Measurements from ENCODE around the gene PRKN.
A peak's percentile ranks its signal among the peaks of the same experiment; 100 is the strongest.

The PRKN gene

GRCh38 chr6:161446296-161446925 lies 1281.2 kb downstream of the PRKN start:
- Histone ChIP-seq H3K27me3 (ENCODE audit: control insufficient read depth, insufficient read depth, low read length) (no peaks in the 10 kb centered on the region), H3K9ac (ENCODE audit: low read length) (no peak overlapping the region), H3K36me3 (ENCODE audit: control insufficient read depth, insufficient read depth, low read length) (no peaks in the 10 kb centered on the region), H3K27ac (ENCODE audit: low read depth, low read length) (no peak overlapping the region), H3K4me3 (ENCODE audit: low read length) (no peak overlapping the region), H3K4me1 (ENCODE audit: control insufficient read depth, insufficient read depth, low read length) (peaks cover 6% of the 10 kb centered on the region)

- H3K27ac ChIP-seq (ENCODE audit: low read depth, low read length) = peak overlapping the region; percentile 11
- no peak overlapping the region for H3K4me3 ChIP-seq (ENCODE audit: low read length)
- no peaks in the 10 kb centered on the region for H3K36me3 ChIP-seq (ENCODE audit: control insufficient read depth, insufficient read depth, low read length)
- H3K27me3 ChIP-seq (ENCODE audit: control insufficient read depth, insufficient read depth, low read length) = no peaks in the 10 kb centered on the region
- H3K9ac ChIP-seq (ENCODE audit: low read length) = no peak overlapping the region
- H3K4me1 ChIP-seq (ENCODE audit: control insufficient read depth, insufficient read depth, low read length) = peaks cover 6% of the 10 kb centered on the region
Measured at GRCh38 chr6:161445021-161445799, 1282.4 kb downstream of the PRKN start.

- no peak overlapping the region for H3K9ac ChIP-seq (ENCODE audit: low read length)
Measured at GRCh38 chr6:161444464-161444863, 1283.1 kb downstream of the PRKN start.

GRCh38 chr6:161443848-161444247 lies 1283.7 kb downstream of the PRKN start:
- Histone ChIP-seq H3K9ac (ENCODE audit: low read length) (no peak overlapping the region), H3K27ac (ENCODE audit: low read depth, low read length) (no peak overlapping the region), H3K4me1 (ENCODE audit: control insufficient read depth, insufficient read depth, low read length) (peaks cover 6% of the 10 kb centered on the region), H3K4me3 (ENCODE audit: low read length) (no peak overlapping the region), H3K27me3 (ENCODE audit: control insufficient read depth, insufficient read depth, low read length) (no peaks in the 10 kb centered on the region), H3K36me3 (ENCODE audit: control insufficient read depth, insufficient read depth, low read length) (no peaks in the 10 kb centered on the region)

More at GRCh38 chr6:161444464-161444863, 1283.1 kb downstream of the PRKN start:
- Histone ChIP-seq H3K27me3 (ENCODE audit: control insufficient read depth, insufficient read depth, low read length) (no peaks in the 10 kb centered on the region), H3K4me1 (ENCODE audit: control insufficient read depth, insufficient read depth, low read length) (peaks cover 6% of the 10 kb centered on the region), H3K4me3 (ENCODE audit: low read length) (no peak overlapping the region), H3K27ac (ENCODE audit: low read depth, low read length) (no peak overlapping the region), H3K36me3 (ENCODE audit: control insufficient read depth, insufficient read depth, low read length) (no peaks in the 10 kb centered on the region)

- H3K9ac ChIP-seq (ENCODE audit: low read length) = no peak overlapping the region
- H3K27me3 ChIP-seq (ENCODE audit: control insufficient read depth, insufficient read depth, low read length) = no peaks in the 10 kb centered on the region
- H3K36me3 ChIP-seq (ENCODE audit: control insufficient read depth, insufficient read depth, low read length) = no peaks in the 10 kb centered on the region
- H3K4me3 ChIP-seq (ENCODE audit: low read length) = no peak overlapping the region
- H3K27ac ChIP-seq (ENCODE audit: low read depth, low read length) = no peak overlapping the region
- H3K4me1 ChIP-seq (ENCODE audit: control insufficient read depth, insufficient read depth, low read length) = peaks cover 6% of the 10 kb centered on the region
Measured at GRCh38 chr6:161442420-161442819, 1285.1 kb downstream of the PRKN start.

DNA sequence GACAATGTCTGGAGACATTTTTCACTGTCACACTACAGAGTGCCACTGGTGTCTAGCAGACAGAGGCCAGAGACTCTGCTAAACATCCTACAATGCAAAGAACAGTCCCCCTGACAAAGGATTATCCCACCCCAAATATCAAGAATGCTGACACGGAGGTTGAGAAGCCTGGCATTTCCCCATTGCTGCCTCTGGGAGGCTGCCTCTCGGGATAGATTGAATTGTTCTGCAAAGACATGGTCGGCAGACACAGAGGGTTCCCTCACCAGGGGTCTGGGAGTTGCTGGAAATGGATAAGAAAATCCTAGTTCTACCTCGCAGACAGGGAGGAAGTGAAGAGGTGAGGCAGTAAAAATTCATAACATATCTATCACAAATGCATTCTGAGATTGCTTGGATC lies 1287.3 kb downstream of the PRKN start:
- H3K4me1 ChIP-seq (ENCODE audit: control insufficient read depth, insufficient read depth, low read length) = peaks cover 7% of the 10 kb centered on the region
- H3K9ac ChIP-seq (ENCODE audit: low read length) = no peak overlapping the region
- no peaks in the 10 kb centered on the region for H3K36me3 ChIP-seq (ENCODE audit: control insufficient read depth, insufficient read depth, low read length)
- H3K27ac ChIP-seq (ENCODE audit: low read depth, low read length) = no peak overlapping the region
- H3K4me3 ChIP-seq (ENCODE audit: low read length) = no peak overlapping the region
- no peaks in the 10 kb centered on the region for H3K27me3 ChIP-seq (ENCODE audit: control insufficient read depth, insufficient read depth, low read length)

DNA sequence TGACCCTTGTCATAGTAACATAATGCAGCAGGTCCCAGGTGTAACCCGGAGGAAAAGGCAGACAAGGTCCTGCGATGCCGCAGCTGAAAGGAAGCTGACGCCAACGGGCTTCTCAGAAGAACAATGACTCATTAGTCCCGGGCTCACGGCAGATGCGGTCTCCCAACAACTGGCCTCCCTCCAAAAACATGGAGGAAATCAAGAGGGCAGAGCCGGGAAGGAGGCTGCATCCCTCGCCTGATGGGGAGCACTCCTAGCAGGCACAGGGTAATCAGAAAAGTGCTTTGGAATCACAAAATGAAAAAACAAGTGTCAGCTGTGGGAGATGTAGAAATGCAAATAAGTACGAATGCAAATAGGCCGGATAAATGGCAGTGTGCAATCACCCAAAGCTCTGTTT lies 1288.5 kb downstream of the PRKN start:
- peaks cover 9% of the 10 kb centered on the region for H3K4me1 ChIP-seq (ENCODE audit: control insufficient read depth, insufficient read depth, low read length)
- H3K27ac ChIP-seq (ENCODE audit: low read depth, low read length) = no peak overlapping the region
- H3K9ac ChIP-seq (ENCODE audit: low read length) = no peak overlapping the region
- no peaks in the 10 kb centered on the region for H3K27me3 ChIP-seq (ENCODE audit: control insufficient read depth, insufficient read depth, low read length)
- H3K36me3 ChIP-seq (ENCODE audit: control insufficient read depth, insufficient read depth, low read length) = no peaks in the 10 kb centered on the region
- H3K4me3 ChIP-seq (ENCODE audit: low read length) = no peak overlapping the region

DNA sequence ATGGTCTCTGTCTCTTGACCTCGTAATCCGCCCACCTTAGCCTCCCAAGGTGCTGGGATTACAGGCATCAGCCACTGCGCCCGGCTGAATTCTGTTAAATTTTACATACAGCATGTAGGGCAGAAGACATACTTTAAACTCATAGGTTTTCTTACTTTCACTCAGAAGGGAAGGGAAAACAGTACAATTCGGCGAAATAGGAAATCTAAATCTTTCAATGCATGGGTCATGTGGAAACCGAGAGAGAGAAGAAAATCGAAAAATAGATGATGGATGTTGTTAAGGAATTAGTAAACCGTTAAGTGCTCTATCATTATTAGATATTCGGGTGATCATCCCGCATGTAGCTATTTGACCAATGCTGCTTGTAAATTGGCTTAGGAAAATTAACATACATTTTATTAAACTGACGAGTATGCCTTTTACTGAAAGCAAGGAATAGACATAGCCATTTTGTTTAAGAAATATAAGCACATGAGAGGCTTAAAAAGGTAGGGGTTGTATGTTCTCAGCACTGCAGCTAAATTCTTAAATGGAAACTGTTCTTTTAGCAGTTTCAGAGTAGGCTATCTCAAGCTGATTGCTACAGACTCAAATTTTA lies 1289.0 kb downstream of the PRKN start:
- Histone ChIP-seq H3K4me1 (ENCODE audit: control insufficient read depth, insufficient read depth, low read length) (peaks cover 9% of the 10 kb centered on the region), H3K9ac (ENCODE audit: low read length) (no peak overlapping the region), H3K27me3 (ENCODE audit: control insufficient read depth, insufficient read depth, low read length) (no peaks in the 10 kb centered on the region), H3K27ac (ENCODE audit: low read depth, low read length) (no peak overlapping the region), H3K4me3 (ENCODE audit: low read length) (no peak overlapping the region), H3K36me3 (ENCODE audit: control insufficient read depth, insufficient read depth, low read length) (no peaks in the 10 kb centered on the region)

GRCh38 chr6:161437851-161438250 lies 1289.7 kb downstream of the PRKN start:
- H3K4me3 ChIP-seq (ENCODE audit: low read length) = no peak overlapping the region
- H3K36me3 ChIP-seq (ENCODE audit: control insufficient read depth, insufficient read depth, low read length) = no peaks in the 10 kb centered on the region
- no peak overlapping the region for H3K27ac ChIP-seq (ENCODE audit: low read depth, low read length)
- peaks cover 9% of the 10 kb centered on the region for H3K4me1 ChIP-seq (ENCODE audit: control insufficient read depth, insufficient read depth, low read length)
- no peaks in the 10 kb centered on the region for H3K27me3 ChIP-seq (ENCODE audit: control insufficient read depth, insufficient read depth, low read length)
- no peak overlapping the region for H3K9ac ChIP-seq (ENCODE audit: low read length)

- Histone ChIP-seq H3K9ac (ENCODE audit: low read length) (no peak overlapping the region), H3K4me1 (ENCODE audit: control insufficient read depth, insufficient read depth, low read length) (peaks cover 9% of the 10 kb centered on the region), H3K27me3 (ENCODE audit: control insufficient read depth, insufficient read depth, low read length) (no peaks in the 10 kb centered on the region), H3K36me3 (ENCODE audit: control insufficient read depth, insufficient read depth, low read length) (no peaks in the 10 kb centered on the region), H3K27ac (ENCODE audit: low read depth, low read length) (no peak overlapping the region), H3K4me3 (ENCODE audit: low read length) (no peak overlapping the region)
Measured at GRCh38 chr6:161436106-161436876, 1291.3 kb downstream of the PRKN start.

GRCh38 chr6:161435748-161436070 lies 1291.9 kb downstream of the PRKN start:
- H3K27ac ChIP-seq (ENCODE audit: low read depth, low read length) = peak overlapping the region; percentile 11
- no peak overlapping the region for H3K9ac ChIP-seq (ENCODE audit: low read length)
- no peaks in the 10 kb centered on the region for H3K27me3 ChIP-seq (ENCODE audit: control insufficient read depth, insufficient read depth, low read length)
- no peak overlapping the region for H3K4me3 ChIP-seq (ENCODE audit: low read length)
- no peaks in the 10 kb centered on the region for H3K36me3 ChIP-seq (ENCODE audit: control insufficient read depth, insufficient read depth, low read length)
- peaks cover 9% of the 10 kb centered on the region for H3K4me1 ChIP-seq (ENCODE audit: control insufficient read depth, insufficient read depth, low read length)
